ENCODE measurements around the gene CHD2. TPM values are rescaled to one million over a fixed set of nuclear protein-coding genes. Genes with fewer than 3 reads are reported as not detected.

The CHD2 gene
- total RNA-seq, 4 donors from 2014 or later: 109 to 370 (median 161) TPM

DNA sequence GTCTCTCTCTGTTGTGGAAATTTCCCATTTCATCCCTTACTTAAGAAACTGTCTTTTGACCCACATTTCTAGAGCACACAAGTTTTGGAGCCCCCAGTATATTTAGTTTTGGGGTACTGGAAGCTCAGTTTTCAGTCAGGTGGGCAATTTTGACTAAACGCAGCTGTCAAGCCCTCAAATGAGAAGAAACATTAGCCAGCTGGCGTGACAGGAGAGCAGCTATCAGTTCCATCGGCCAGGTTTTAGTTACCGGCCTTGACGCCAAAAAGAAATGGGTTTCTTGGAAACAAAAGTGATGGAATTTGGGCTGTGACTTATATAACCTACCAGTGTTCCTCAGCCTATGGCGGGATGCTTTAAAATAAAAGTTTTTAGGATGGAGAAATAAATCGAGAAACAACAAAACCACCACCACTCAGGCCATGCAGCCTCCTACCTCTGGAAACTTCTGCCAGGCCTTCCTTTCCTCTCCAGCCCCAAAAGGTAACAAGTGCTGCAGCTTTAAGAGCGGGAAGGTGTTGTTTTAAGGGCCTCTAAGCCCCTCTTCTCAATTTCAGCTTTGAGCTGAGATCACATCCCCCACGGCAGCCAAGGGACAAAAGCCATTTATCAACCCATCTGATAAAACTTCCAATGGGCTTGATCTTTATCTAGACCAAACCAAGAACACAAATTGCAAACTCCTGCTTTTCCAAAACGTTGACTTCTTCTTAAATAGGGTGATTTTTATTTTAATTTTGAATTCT is 170.6 kb downstream of the CHD2 start:
- TF ChIP-seq CTCF (IDR thresholded peaks at IDR 0.05) (no peak), POLR2A (IDR thresholded peaks at IDR 0.05) (no peak)
- Histone ChIP-seq H3K9me3 (no peaks in the 10 kb centered on the region), H3K27ac (peak overlapping the region in 1 of 4 donors; percentile 82), H3K36me3 (no peaks in the 10 kb centered on the region), H3K4me1 (peaks cover 0 to 10% (median 0%) of the 10 kb centered on the region in 4 donors), H3K27me3 (peaks cover 0 to 7% of the 10 kb centered on the region in 2 donors), H3K4me3 (peak overlapping the region in 2 of 4 donors; percentile 33 to 58)
- no peak for DNase-seq

GRCh38 chr15:93071469-93071936 is 171.4 kb downstream of the CHD2 start:
- Histone ChIP-seq H3K4me3 (peak overlapping the region; percentile 12 to 58 (median 34)), H3K27ac (peak overlapping the region in 2 of 4 donors; percentile 28 to 82), H3K27me3 (peaks cover 0 to 7% of the 10 kb centered on the region in 2 donors), H3K9me3 (no peaks in the 10 kb centered on the region), H3K36me3 (no peaks in the 10 kb centered on the region), H3K4me1 (peaks cover 0 to 10% (median 0%) of the 10 kb centered on the region in 4 donors)
- TF ChIP-seq POLR2A (IDR thresholded peaks at IDR 0.05): no peak
- no peak for TF ChIP-seq CTCF (IDR thresholded peaks at IDR 0.05)
- no peak for DNase-seq

- no peaks in the 10 kb centered on the region for H3K9me3 ChIP-seq
- H3K27me3 ChIP-seq: peaks cover 0 to 7% of the 10 kb centered on the region in 2 donors
- H3K36me3 ChIP-seq: no peaks in the 10 kb centered on the region
- H3K27ac ChIP-seq: peak overlapping the region; percentile 55 to 82 (median 60)
- no peak for DNase-seq
- peak overlapping the region; percentile 33 to 58 (median 40) for H3K4me3 ChIP-seq
- TF ChIP-seq CTCF (IDR thresholded peaks at IDR 0.05) (no peak), POLR2A (IDR thresholded peaks at IDR 0.05) (no peak)
- peaks cover 0 to 10% (median 0%) of the 10 kb centered on the region in 4 donors for H3K4me1 ChIP-seq
Observed at GRCh38 chr15:93072011-93072410, 171.9 kb downstream of the CHD2 start.

- DNase-seq: peak in 1 of 3 donors; percentile 58
- TF ChIP-seq CTCF (IDR thresholded peaks at IDR 0.05) (no peak), POLR2A (IDR thresholded peaks at IDR 0.05) (no peak)
- Histone ChIP-seq H3K4me3 (peak overlapping the region; percentile 33 to 58 (median 40)), H3K27me3 (peaks cover 0 to 7% of the 10 kb centered on the region in 2 donors), H3K36me3 (no peaks in the 10 kb centered on the region), H3K4me1 (peaks cover 0 to 7% (median 0%) of the 10 kb centered on the region in 4 donors), H3K27ac (peak overlapping the region; percentile 57 to 82 (median 62)), H3K9me3 (no peaks in the 10 kb centered on the region)
Observed at GRCh38 chr15:93072411-93073394, 172.6 kb downstream of the CHD2 start.

GRCh38 chr15:93073465-93073952 is 173.4 kb downstream of the CHD2 start:
- H3K4me1 ChIP-seq: peaks cover 0 to 7% (median 0%) of the 10 kb centered on the region in 4 donors
- TF ChIP-seq POLR2A (IDR thresholded peaks at IDR 0.05) (no peak), CTCF (IDR thresholded peaks at IDR 0.05) (no peak)
- no peaks in the 10 kb centered on the region for H3K9me3 ChIP-seq
- no peak for DNase-seq
- no peaks in the 10 kb centered on the region for H3K36me3 ChIP-seq
- peak overlapping the region; percentile 27 to 82 (median 60) for H3K27ac ChIP-seq
- peaks cover 0 to 7% of the 10 kb centered on the region in 2 donors for H3K27me3 ChIP-seq
- peak overlapping the region in 3 of 4 donors; percentile 34 to 58 (median 45) for H3K4me3 ChIP-seq
